Erythroblast (primary cell): Measurements from ENCODE around the gene CA11.
A peak's percentile ranks its signal among the peaks of the same experiment; 100 is the strongest.

Experiments used
- DNase-seq, 2 experiments: peaks; one replicate each; lab custom pipeline; 2025; lab: John Stamatoyannopoulos, UW
- GATA1 ChIP-seq: IDR thresholded peaks from 2 replicates; pipeline ENCODE4 v1.6.1; 2011; ENCODE audit warnings: low read depth, mild to moderate bottlenecking, control low read depth, low read length, moderate library complexity
- POLR2A ChIP-seq: IDR thresholded peaks from 2 replicates; pipeline ENCODE4 v1.6.1; 2011; ENCODE audit warnings: mild to moderate bottlenecking, low read length

CA11 gene

DNA sequence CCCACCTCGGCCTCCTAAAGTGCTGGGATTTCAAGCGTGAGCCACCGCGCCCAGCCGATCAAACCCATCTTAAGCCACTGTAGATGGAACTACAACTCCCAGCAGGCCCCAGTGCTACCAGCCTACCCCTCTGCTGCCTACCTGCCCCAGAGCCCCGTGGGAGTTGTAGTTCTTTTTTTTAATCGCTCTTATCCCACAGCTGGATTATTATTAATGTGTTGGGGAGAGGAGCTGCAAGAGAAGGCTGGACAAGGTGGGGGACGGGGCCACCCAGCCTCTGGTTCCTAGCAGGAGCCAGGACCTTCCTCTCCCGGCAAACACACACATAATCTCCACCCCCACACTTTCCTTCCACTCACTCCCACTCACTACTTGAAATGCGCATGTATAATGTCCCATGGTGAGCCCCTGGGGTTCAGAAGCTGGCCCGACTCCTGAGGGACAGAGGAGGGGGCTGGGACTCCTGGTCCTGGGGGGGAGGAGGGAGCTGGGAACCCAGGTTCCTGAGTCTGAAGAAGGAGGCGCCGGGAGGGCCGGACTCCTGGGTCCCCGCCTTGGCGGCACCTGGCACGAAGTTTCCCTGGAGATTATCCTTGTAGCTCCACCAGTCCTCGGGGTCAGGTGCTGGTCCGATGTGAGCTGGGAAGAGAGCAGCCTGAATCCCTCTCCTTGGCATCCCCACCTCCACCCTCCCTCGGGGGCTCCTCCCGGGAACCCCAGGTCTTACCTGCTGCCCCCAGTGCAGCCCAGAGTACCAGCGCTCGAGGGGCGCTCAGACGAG is 958 bp downstream of the CA11 start:
- peak; percentile 83 to 88 for DNase-seq

GRCh38 chr19:48644355-48644754 is 1.6 kb downstream of the CA11 start:
- TF ChIP-seq POLR2A = no peak
- no peak for TF ChIP-seq GATA1
- DNase-seq = no peak

More for the DNA sequence above, 958 bp downstream of the CA11 start:
- no peak for TF ChIP-seq GATA1
- no peak for TF ChIP-seq POLR2A

- TF ChIP-seq POLR2A (no peak), GATA1 (no peak)
- DNase-seq = no peak
Observed at GRCh38 chr19:48642862-48643261, 3.1 kb downstream of the CA11 start.

- TF ChIP-seq GATA1 (no peak), POLR2A (no peak)
- DNase-seq = no peak
Observed at GRCh38 chr19:48641850-48642249, 4.1 kb downstream of the CA11 start.

DNA sequence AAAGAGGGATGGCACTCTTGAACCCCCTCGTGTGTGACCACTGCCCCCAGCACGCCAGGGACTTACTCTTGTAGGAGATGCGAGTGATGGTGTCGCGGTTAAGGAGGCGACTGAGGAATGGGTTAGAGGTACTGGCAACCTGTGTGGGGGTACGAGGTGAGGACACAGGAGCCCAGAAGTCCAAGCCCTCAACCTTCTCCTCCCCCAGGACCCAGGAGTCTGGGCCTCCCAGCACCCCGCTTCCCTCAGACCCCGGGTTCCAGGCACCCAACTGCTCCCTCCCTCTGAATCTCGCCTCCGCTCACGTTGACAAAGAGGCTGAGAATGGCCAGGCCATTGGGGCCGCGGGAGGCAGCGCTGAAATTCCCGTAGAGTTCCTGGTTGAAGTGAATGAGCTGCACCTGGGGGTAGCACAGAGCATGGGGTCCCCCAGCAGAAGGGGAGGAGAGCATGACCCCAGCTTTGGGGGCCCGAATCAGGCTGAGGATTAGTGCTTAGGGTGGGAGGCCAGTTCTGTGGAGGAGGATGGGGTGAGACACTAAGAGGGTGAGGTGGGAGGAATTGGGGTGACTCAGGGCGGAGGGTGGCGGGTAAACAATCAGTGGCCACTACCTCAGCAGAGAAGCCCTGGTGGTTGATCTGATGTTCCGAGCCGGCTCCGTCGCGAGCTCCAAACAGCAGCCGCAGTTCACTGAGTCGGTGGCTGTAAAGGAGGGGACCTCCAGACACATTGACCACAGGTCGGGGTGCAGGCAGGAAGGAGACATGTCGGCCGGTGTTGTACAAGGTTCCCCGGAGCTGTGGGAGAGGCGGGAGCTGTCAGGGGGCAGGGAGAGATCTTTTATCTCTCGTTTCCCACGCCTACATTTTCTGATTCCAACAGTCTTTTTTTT is 6.3 kb downstream of the CA11 start:
- no peak for DNase-seq
- TF ChIP-seq GATA1 (no peak), POLR2A (no peak)

GRCh38 chr19:48638831-48639381 is 7.1 kb downstream of the CA11 start:
- TF ChIP-seq POLR2A = no peak
- no peak for TF ChIP-seq GATA1
- DNase-seq = no peak

DNA sequence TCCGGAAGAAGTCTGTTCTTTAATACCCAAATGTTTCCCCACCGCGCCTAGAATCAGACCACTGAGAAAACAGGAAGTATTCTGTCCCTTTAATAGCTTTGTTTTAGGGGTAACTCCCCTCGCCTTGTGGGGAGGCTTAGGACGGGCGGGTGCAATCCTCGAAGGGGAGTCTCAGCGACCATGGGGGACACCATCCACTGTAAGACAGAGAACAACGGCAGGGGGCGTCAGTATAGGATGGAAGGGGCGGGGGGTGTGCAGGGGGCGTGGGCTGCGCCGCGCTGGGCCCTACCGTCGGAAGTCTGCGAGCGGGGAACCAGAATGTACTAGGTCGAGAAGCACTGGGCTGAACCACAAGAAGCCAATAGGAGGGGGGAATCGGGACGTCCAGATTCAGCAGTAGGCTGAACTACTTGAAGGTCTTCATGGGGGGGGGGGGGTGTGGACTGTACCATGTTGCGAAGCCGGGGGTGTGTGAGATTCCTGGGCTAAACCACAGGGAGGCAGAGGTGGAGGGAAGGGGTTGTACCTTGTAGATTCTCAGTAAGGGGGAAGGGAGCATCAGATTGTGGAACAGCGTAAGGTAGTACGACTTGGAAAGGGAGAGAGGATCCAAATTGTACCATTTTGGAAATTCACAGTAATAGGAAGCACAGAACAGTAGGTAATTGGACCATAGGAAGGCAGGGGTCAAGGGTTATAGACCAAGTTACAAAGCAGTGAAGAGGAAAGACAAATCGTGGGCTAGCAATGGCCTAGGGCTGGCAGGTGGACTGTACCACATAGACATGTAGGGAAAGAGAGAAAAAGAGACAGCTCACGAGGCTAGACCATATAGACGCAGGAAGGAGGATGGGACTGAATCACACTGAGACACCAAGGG is 7.8 kb downstream of the CA11 start:
- peak; percentile 86 to 91 for DNase-seq
- no peak for TF ChIP-seq GATA1
- no peak for TF ChIP-seq POLR2A

DNA sequence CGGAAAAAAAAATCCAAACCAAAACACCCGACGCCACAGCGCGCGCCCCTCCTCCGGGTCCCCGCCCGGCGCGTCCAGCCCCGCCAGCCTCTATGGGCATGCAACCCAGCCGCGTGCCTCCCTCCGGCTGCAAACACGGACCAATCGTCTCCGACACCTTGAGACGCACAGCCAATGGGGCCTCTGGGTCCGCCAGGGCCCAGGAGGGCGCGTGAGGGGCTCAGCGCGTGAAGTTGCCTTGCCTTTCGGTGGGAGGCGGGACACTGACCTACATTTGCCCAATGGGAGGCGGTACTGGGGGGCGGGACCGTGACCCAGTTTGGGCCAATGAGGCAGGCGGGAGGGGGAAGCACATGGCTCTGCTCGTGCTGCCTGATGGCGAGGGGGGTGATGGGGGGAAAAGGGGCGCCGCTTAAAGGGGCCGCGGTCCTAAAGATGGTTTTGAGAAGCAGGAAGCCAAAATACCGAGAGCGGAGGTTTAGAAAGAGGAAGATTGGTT is 8.5 kb downstream of the CA11 start:
- TF ChIP-seq POLR2A = no peak
- no peak for TF ChIP-seq GATA1
- peak; percentile 94 to 97 for DNase-seq

DNA sequence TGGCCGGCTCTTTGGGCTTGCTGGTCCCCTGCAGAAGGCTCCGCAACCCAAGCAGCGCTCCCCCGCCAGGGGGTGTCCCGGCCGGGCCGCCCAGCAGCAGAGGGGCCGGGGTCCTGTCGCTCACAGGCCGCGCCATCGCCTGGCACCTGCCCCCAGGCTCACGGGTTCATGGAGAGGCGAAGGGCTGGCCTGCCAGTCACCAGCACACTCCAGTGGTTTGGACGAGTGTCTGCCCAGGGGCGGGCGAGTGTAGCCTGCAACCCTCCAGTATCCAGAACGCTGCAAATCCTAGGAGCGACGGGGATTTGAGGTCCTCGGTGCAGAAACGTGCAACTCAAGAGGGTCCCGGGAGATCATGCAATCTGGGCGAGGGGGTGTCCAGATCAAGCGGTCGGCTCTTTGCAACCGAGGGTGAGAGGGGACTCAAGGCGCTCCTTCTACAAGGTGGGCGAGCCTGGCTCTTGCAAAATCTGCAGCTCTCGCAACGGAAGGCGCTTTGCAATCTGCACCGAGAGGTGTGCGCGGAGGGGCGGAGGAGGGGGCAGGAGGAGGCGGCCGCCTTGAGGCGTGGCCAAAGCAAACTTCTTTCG is 9.0 kb downstream of the CA11 start, which contains the start of gene DBP:
TSS of gene DBP (minus strand) at position 521 of the 590 bp plus-strand sequence. CDS start at position 136, 385 bp downstream.
- no peak for DNase-seq
- no peak for TF ChIP-seq GATA1
- TF ChIP-seq POLR2A = no peak

DNA sequence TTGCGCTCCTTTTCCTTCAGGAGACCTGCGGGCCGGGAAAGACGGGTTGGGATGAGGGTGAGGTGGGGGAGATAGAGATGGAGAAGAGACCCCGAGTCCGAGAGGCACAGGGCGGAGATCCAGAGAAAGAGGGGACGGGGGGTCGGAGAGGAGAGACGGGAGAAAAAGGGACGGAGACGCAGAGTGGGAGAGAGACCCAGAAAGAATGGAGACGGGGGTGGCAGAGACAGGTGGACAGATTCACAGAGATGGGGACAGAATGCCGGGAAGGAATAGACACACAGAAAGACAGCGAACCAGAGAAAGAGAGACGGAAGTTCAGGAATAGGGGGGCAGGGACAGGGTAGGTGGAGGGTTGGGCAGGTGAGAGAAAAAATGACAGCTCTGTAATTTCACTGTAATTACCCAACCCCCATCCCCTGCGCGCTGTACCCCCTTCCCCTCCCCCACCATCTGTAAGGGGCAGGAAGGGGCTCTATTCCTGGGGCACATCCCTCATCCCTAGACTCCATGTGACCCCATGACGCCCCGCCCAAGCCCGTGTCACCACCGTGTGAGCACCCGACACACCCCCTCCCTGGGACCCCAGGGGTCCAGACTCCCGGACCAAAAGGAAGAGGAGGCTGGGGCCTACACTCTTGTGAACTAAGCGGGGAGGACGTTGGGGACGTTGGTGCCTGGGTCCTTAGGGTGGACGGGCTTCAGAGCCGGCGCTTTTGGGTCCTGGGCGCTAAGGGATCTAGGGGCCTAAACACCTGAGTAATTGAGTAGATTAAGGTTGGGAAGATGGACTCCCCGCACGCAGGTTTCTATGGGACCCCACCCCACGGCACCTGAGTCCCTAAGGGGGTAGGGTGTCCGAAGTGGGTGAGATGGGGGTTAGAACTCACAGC is 9.8 kb downstream of the CA11 start:
- TF ChIP-seq GATA1 = no peak
- DNase-seq = no peak

GRCh38 chr19:48635263-48635965 is 10.6 kb downstream of the CA11 start:
- peak; percentile 81 to 89 for DNase-seq
- TF ChIP-seq POLR2A (no peak), GATA1 (no peak)
